ENCODE measurements around the gene MSMP. TPM values are rescaled to one million over a fixed set of nuclear protein-coding genes. Genes with fewer than 3 reads are reported as not detected.
A peak's percentile ranks its signal among the peaks of the same experiment; 100 is the strongest.

The MSMP gene
- total RNA-seq, 4 donors from 2014 or later = 1.3 TPM; not detected in 3

DNA sequence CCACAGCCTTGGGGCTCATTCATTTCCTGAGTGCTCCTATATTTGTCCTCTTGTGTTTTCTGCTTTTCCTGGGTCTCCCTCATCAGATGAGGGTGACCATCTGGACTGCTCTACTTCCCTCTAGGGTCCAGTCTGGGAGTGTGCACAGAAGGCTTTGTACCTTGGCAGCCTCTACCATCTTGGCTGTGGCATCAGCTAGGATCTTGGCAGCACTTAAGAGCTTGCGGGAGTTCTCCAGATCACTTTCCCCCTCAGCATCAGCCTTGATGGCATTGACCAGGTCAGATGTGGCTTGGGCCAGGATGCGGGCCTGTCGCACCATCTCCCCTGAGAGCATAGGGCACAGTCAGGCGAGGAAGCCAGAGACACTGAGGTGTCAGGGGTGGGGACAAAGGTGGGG is 37.8 kb downstream of the MSMP start:
- H3K4me1 ChIP-seq = peaks cover 0 to 37% (median 26%) of the 10 kb centered on the region in 4 donors
- H3K27me3 ChIP-seq = no peaks in the 10 kb centered on the region
- DNase-seq (ENCODE audit: extremely low spot score) = no peak
- no peaks in the 10 kb centered on the region for H3K9me3 ChIP-seq
- H3K4me3 ChIP-seq = no peak overlapping the region
- WGBS = 84% methylated on average over 4 of the region's 4 CpGs
- intact Hi-C loops (cut with DNase I) = no loop called here
- TF ChIP-seq CTCF (IDR thresholded peaks at IDR 0.05) (peak in 2 of 3 experiments; percentile 42 to 52), EP300 (IDR thresholded peaks at IDR 0.05) (no peak), POLR2AphosphoS5 (IDR thresholded peaks at IDR 0.05) (peak; percentile 56 to 57)
- peak overlapping the region; percentile 71 to 98 (median 76) for H3K27ac ChIP-seq (replicated peaks in 1 of 4)
- H3K36me3 ChIP-seq = peaks cover 98 to 100% (median 99%) of the 10 kb centered on the region in 4 donors

GRCh38 chr9:35714579-35715252 is 39.4 kb downstream of the MSMP start:
- H3K36me3 ChIP-seq = peaks cover 98 to 100% (median 99%) of the 10 kb centered on the region in 4 donors
- DNase-seq (ENCODE audit: extremely low spot score) = no peak
- peaks cover 0 to 46% (median 26%) of the 10 kb centered on the region in 4 donors for H3K4me1 ChIP-seq
- WGBS = 87% methylated on average over 10 of the region's 13 CpGs
- H3K27me3 ChIP-seq = no peaks in the 10 kb centered on the region
- no peak for TF ChIP-seq POLR2AphosphoS5 (IDR thresholded peaks at IDR 0.05)
- TF ChIP-seq POLR2A (IDR thresholded peaks at IDR 0.05; ENCODE audit: low read depth) = no peak
- TF ChIP-seq EP300 (IDR thresholded peaks at IDR 0.05) = no peak
- TF ChIP-seq CTCF (IDR thresholded peaks at IDR 0.05) = no peak
- H3K9me3 ChIP-seq = no peaks in the 10 kb centered on the region
- H3K27ac ChIP-seq (replicated peaks in 1 of 4) = peak overlapping the region; percentile 71 to 98 (median 76)
- H3K4me3 ChIP-seq = no peak overlapping the region
- intact Hi-C loops (cut with DNase I) = no loop called here

DNA sequence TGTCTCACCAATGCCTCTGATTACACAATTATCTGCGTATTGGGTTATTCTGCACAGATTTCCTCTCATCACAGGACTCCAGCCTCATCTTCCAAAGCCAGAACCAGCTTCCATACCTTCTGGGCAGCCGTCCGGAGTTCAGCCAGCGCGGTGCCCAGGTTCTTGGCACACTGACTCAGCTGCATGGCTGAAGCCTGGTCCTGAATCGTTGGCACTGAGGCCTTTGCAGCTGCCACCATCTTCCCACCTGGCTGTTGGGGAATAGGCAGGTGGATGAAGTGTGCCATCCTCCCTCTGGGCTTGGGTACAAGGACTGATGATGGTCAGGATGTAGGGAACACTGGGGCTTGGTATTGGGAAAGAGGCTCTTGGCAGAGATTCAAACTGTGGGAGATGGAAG is 40.0 kb downstream of the MSMP start:
- H3K9me3 ChIP-seq = no peaks in the 10 kb centered on the region
- H3K4me3 ChIP-seq = no peak overlapping the region
- intact Hi-C loops (cut with DNase I) = no loop called here
- DNase-seq (ENCODE audit: extremely low spot score) = no peak
- no peaks in the 10 kb centered on the region for H3K27me3 ChIP-seq
- H3K36me3 ChIP-seq = peaks cover 96 to 100% (median 99%) of the 10 kb centered on the region in 4 donors
- H3K4me1 ChIP-seq = peaks cover 0 to 46% (median 26%) of the 10 kb centered on the region in 4 donors
- 94% methylated on average over 5 of the region's 6 CpGs for WGBS
- H3K27ac ChIP-seq (replicated peaks in 1 of 4) = peak overlapping the region; percentile 71 to 98 (median 76)
- TF ChIP-seq CTCF (IDR thresholded peaks at IDR 0.05) (no peak), POLR2A (IDR thresholded peaks at IDR 0.05; ENCODE audit: low read depth) (no peak), EP300 (IDR thresholded peaks at IDR 0.05) (no peak), POLR2AphosphoS5 (IDR thresholded peaks at IDR 0.05) (peak; percentile 7 to 45)

DNA sequence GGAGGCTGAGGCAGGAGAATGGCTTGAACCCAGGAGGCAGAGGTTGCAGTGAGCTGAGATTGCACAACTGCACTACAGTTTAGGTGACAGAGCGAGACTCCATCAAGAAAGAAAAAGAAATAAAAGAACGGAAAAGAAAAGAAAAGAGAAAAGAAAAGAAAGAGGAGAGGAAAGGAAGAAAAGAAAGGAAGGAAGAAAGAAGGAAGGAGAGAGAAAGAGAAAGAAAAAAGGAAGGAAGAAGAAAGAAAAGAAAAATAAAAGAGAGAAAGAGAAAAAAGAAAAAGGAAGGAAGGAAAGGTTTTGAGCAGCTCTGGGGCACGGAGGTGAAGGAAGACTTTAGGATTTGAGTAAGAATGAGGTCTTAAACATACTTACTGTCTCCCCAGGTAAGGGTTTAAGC is 40.5 kb downstream of the MSMP start:
- H3K9me3 ChIP-seq = no peaks in the 10 kb centered on the region
- DNase-seq (ENCODE audit: extremely low spot score) = no peak
- no peak overlapping the region for H3K4me3 ChIP-seq
- peaks cover 0 to 46% (median 26%) of the 10 kb centered on the region in 4 donors for H3K4me1 ChIP-seq
- no peaks in the 10 kb centered on the region for H3K27me3 ChIP-seq
- peaks cover 96 to 100% (median 99%) of the 10 kb centered on the region in 4 donors for H3K36me3 ChIP-seq
- TF ChIP-seq CTCF (IDR thresholded peaks at IDR 0.05) (no peak), POLR2A (IDR thresholded peaks at IDR 0.05; ENCODE audit: low read depth) (no peak), POLR2AphosphoS5 (IDR thresholded peaks at IDR 0.05) (no peak), EP300 (IDR thresholded peaks at IDR 0.05) (no peak)
- peak overlapping the region; percentile 71 to 98 (median 76) for H3K27ac ChIP-seq (replicated peaks in 1 of 4)
- WGBS = 95% methylated on average over 3 of the region's 3 CpGs
- intact Hi-C loops (cut with DNase I) = no loop called here

Measured in esophagus muscularis mucosa (tissue), 4 donors.